GM19372 (cell line): ENCODE data around the gene YAF2.
A peak's percentile ranks its signal among the peaks of the same experiment; 100 is the strongest.
"Not testable (repeated sequence)": the region's sequence is repeated elsewhere in the genome, so short reads cannot be mapped to it uniquely, and the experiment has no call there.

Source experiments
- ATAC-seq: cut with Tn5 transposase; IDR thresholded peaks from one replicate; pipeline ENCODE4 v1.9.1; 2021; ENCODE audit warnings: mild to moderate bottlenecking, low read depth, moderate library complexity; ENCODE audit not compliant: unreplicated experiment

YAF2 gene

GRCh38 chr12:42255866-42256261, 17.8 kb upstream of the YAF2 start:
- no peak for ATAC-seq

- ATAC-seq: no peak
Measured at GRCh38 chr12:42255221-42255865, 17.3 kb upstream of the YAF2 start.

- not testable (repeated sequence) for ATAC-seq
Measured at GRCh38 chr12:42252645-42253044, 14.6 kb upstream of the YAF2 start.

- not testable (repeated sequence) for ATAC-seq
Measured at GRCh38 chr12:42249033-42249432, 11.0 kb upstream of the YAF2 start.

- ATAC-seq: no peak
Measured at GRCh38 chr12:42240131-42240750, 2.2 kb upstream of the YAF2 start.

- ATAC-seq: no peak
Measured at GRCh38 chr12:42237853-42238239, 202 bp downstream of the YAF2 start.

GRCh38 chr12:42237052-42237852, 796 bp downstream of the YAF2 start:
- ATAC-seq: peak; percentile 74

- ATAC-seq: no peak
Measured at GRCh38 chr12:42236017-42236416, 2.0 kb downstream of the YAF2 start.

GRCh38 chr12:42235426-42235825, 2.6 kb downstream of the YAF2 start:
- ATAC-seq: no peak

- no peak for ATAC-seq
Measured at GRCh38 chr12:42234970-42235369, 3.1 kb downstream of the YAF2 start.

- ATAC-seq: not testable (repeated sequence)
Measured at GRCh38 chr12:42227525-42227924, 10.5 kb downstream of the YAF2 start.

GRCh38 chr12:42224501-42224900, 13.5 kb downstream of the YAF2 start:
- not testable (repeated sequence) for ATAC-seq

- ATAC-seq: no peak
Measured at GRCh38 chr12:42222724-42223123, 15.3 kb downstream of the YAF2 start.

GRCh38 chr12:42221726-42222125, 16.3 kb downstream of the YAF2 start:
- no peak for ATAC-seq

GRCh38 chr12:42217656-42218055, 20.4 kb downstream of the YAF2 start:
- ATAC-seq: no peak

GRCh38 chr12:42216737-42217136, 21.3 kb downstream of the YAF2 start:
- ATAC-seq: no peak

GRCh38 chr12:42215759-42216158, 22.3 kb downstream of the YAF2 start:
- not testable (repeated sequence) for ATAC-seq

GRCh38 chr12:42213954-42214426, 24.1 kb downstream of the YAF2 start:
- ATAC-seq: no peak

- ATAC-seq: no peak
Measured at GRCh38 chr12:42213023-42213422, 25.0 kb downstream of the YAF2 start.

- ATAC-seq: no peak
Measured at GRCh38 chr12:42208574-42208973, 29.5 kb downstream of the YAF2 start.

- ATAC-seq: no peak
Measured at GRCh38 chr12:42204819-42205218, 33.2 kb downstream of the YAF2 start.
